Endodermal cell (in vitro differentiated cells): ENCODE measurements around the gene DLGAP1. TPM values are rescaled to one million over a fixed set of nuclear protein-coding genes. Genes with fewer than 3 reads are reported as not detected.
A peak's percentile ranks its signal among the peaks of the same experiment; 100 is the strongest.

Source experiments
- DNase-seq: peaks from one replicate; pipeline ENCODE4 v3.0.0-alpha.2; 2017
- H3K27ac ChIP-seq: 2 replicates; pipeline ENCODE4 v1.5.1; 2013; ENCODE audit warnings: mild to moderate bottlenecking, low read depth, low read length, moderate library complexity
- H3K27me3 ChIP-seq: 2 replicates; pipeline ENCODE4 v1.6.1; 2013; ENCODE audit warnings: mild to moderate bottlenecking, low read length, moderate library complexity; ENCODE audit not compliant: insufficient read depth, control insufficient read depth, poor library complexity, severe bottlenecking
- H3K36me3 ChIP-seq: 2 replicates; pipeline ENCODE4 v1.7.0; 2013; ENCODE audit warnings: mild to moderate bottlenecking, low read length, moderate library complexity; ENCODE audit not compliant: control insufficient read depth, insufficient read depth
- H3K4me1 ChIP-seq: one replicate; pipeline ENCODE4 v1.7.0; 2013; ENCODE audit warnings: low read length; ENCODE audit not compliant: control insufficient read depth, insufficient read depth
- H3K4me3 ChIP-seq: 2 replicates; pipeline ENCODE4 v1.5.1; 2013; ENCODE audit warnings: mild to moderate bottlenecking, low read length, moderate library complexity
- H3K9ac ChIP-seq: 2 replicates; pipeline ENCODE4 v1.6.1; 2013; ENCODE audit warnings: mild to moderate bottlenecking, low read length, moderate library complexity; ENCODE audit not compliant: poor library complexity, severe bottlenecking; ENCODE audit errors: extremely low read depth
- H3K9me3 ChIP-seq: 2 replicates; pipeline ENCODE4 v1.6.1; 2013; ENCODE audit warnings: mild to moderate bottlenecking, low read length, moderate library complexity; ENCODE audit not compliant: control insufficient read depth
- H3K27ac Mint-ChIP-seq: 2 replicates; pipeline ENCODE4 v1.8.0; 2020; ENCODE audit warnings: mixed read lengths
- H3K27me3 Mint-ChIP-seq: 2 replicates; pipeline ENCODE4 v1.8.0; 2021; ENCODE audit warnings: mild to moderate bottlenecking, mixed read lengths; ENCODE audit not compliant: insufficient read depth
- H3K36me3 Mint-ChIP-seq: 2 replicates; pipeline ENCODE4 v1.8.0; 2020; ENCODE audit warnings: low read depth, mixed read lengths
- H3K4me1 Mint-ChIP-seq: 2 replicates; pipeline ENCODE4 v1.8.0; 2020; ENCODE audit warnings: mixed read lengths
- H3K4me3 Mint-ChIP-seq: 2 replicates; pipeline ENCODE4 v1.8.0; 2020; ENCODE audit warnings: mild to moderate bottlenecking, moderate library complexity, mixed read lengths
- H3K9me3 Mint-ChIP-seq: 2 replicates; pipeline ENCODE4 v1.8.0; 2020; ENCODE audit warnings: mild to moderate bottlenecking, mixed read lengths
- WGBS, 2 experiments: methylation state at CpG; one replicate each; pipeline versions ENCODE4 v1.1.5 to v1.1.7; 2013; ENCODE audit warnings: missing lambda C conversion rate in 2 of 2, mixed read lengths in 1 of 2; ENCODE audit not compliant: insufficient coverage in 1 of 2, insufficient read length in 1 of 2; 5-methylcytosine and 5-hydroxymethylcytosine counted together
- total RNA-seq, 2 donors: library from RNA; stranded (reverse); fragmentation: NEBNext Ultra II Directional in 1 of 2; extraction: Animal tissue kit (Norgen Biotek cat#: 25700) in 1 of 2; gene quantifications; 2 replicates in 1 of 2; 3 replicates in 1 of 2; pipeline ENCODE4 v1.2.1, GENCODE V29; 2021
- TF ChIP-seq, protein P1 (sequence below): fragments of 200-600 bp; sonication (generic); conservative IDR thresholded peaks from 2 replicates; pipeline ENCODE4 v1.5.0; 2021; ENCODE audit warnings: antibody characterized with exemption, mild to moderate bottlenecking

DLGAP1 gene
- total RNA-seq, 2 donors from 2014 or later: 11.5 to 21.5 TPM

DNA sequence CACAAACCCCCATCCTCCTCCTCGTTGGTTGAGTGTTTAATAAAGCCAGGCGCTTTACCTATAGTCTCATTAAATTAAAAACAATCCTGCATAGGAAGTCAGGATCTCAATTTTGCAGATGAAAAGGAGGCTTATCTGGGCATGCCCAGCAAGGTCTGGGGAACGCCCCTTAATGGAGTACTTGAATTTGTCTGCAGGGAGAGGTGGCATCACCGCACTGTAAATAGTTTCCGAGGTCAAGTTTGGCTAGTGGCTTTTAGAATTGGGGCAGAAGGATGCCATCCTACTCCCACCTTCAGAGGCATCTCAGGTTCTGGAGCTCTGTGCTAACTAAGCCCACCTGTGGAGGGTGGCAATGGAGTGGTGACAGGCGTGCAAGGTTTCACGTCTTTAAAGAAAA lies 855.9 kb downstream of the DLGAP1 start:
- H3K4me1 ChIP-seq: peaks cover 9% of the 10 kb centered on the region
- H3K9me3 ChIP-seq: no peaks in the 10 kb centered on the region
- DNase-seq: peak; percentile 81
- TF ChIP-seq, protein P1, sequence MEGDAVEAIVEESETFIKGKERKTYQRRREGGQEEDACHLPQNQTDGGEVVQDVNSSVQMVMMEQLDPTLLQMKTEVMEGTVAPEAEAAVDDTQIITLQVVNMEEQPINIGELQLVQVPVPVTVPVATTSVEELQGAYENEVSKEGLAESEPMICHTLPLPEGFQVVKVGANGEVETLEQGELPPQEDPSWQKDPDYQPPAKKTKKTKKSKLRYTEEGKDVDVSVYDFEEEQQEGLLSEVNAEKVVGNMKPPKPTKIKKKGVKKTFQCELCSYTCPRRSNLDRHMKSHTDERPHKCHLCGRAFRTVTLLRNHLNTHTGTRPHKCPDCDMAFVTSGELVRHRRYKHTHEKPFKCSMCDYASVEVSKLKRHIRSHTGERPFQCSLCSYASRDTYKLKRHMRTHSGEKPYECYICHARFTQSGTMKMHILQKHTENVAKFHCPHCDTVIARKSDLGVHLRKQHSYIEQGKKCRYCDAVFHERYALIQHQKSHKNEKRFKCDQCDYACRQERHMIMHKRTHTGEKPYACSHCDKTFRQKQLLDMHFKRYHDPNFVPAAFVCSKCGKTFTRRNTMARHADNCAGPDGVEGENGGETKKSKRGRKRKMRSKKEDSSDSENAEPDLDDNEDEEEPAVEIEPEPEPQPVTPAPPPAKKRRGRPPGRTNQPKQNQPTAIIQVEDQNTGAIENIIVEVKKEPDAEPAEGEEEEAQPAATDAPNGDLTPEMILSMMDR: no peak
- Mint-ChIP-seq H3K4me1 (peaks cover 42% of the 10 kb centered on the region), H3K9me3 (no peaks in the 10 kb centered on the region), H3K4me3 (no peak overlapping the region), H3K27me3 (no peaks in the 10 kb centered on the region), H3K27ac (peak overlapping the region; percentile 48), H3K36me3 (peaks cover 37% of the 10 kb centered on the region)
- no peak overlapping the region for H3K9ac ChIP-seq
- H3K4me3 ChIP-seq: no peak overlapping the region
- H3K27ac ChIP-seq: no peak overlapping the region
- H3K36me3 ChIP-seq: peaks cover 7% of the 10 kb centered on the region
- WGBS, 2 experiments: 88 to 97% methylated on average over 4 to 7 of the region's 7 CpGs
- no peaks in the 10 kb centered on the region for H3K27me3 ChIP-seq

DNA sequence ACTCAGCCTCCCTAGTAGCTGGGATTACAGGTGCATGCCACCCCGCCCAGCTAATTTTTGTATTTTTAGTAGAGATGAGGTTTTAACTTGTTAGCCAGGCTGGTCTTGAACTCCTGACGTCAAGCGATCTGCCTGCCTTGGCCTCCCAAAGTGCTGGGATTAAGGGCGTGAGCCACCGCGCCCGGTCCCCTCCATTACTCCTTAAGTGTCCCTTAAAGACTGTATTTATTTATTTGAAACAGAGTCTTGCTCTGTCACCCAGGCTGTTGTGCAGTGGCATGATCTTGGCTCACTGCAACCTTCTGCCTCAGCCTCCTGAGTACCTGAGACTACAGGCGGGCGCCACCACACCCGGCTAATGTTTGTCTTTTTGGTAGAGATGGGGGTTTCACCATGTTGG lies 856.5 kb downstream of the DLGAP1 start:
- no peak for DNase-seq
- H3K36me3 ChIP-seq: peaks cover 7% of the 10 kb centered on the region
- Mint-ChIP-seq H3K27me3 (no peaks in the 10 kb centered on the region), H3K27ac (peak overlapping the region; percentile 55), H3K4me3 (no peak overlapping the region), H3K4me1 (peaks cover 44% of the 10 kb centered on the region), H3K36me3 (peaks cover 37% of the 10 kb centered on the region), H3K9me3 (no peaks in the 10 kb centered on the region)
- H3K27ac ChIP-seq: no peak overlapping the region
- H3K4me1 ChIP-seq: peaks cover 9% of the 10 kb centered on the region
- no peaks in the 10 kb centered on the region for H3K9me3 ChIP-seq
- no peaks in the 10 kb centered on the region for H3K27me3 ChIP-seq
- TF ChIP-seq, protein P1: no peak
- no peak overlapping the region for H3K9ac ChIP-seq
- 94% methylated on average over 7 to 10 of the region's 10 CpGs for WGBS, 2 experiments
- H3K4me3 ChIP-seq: no peak overlapping the region

DNA sequence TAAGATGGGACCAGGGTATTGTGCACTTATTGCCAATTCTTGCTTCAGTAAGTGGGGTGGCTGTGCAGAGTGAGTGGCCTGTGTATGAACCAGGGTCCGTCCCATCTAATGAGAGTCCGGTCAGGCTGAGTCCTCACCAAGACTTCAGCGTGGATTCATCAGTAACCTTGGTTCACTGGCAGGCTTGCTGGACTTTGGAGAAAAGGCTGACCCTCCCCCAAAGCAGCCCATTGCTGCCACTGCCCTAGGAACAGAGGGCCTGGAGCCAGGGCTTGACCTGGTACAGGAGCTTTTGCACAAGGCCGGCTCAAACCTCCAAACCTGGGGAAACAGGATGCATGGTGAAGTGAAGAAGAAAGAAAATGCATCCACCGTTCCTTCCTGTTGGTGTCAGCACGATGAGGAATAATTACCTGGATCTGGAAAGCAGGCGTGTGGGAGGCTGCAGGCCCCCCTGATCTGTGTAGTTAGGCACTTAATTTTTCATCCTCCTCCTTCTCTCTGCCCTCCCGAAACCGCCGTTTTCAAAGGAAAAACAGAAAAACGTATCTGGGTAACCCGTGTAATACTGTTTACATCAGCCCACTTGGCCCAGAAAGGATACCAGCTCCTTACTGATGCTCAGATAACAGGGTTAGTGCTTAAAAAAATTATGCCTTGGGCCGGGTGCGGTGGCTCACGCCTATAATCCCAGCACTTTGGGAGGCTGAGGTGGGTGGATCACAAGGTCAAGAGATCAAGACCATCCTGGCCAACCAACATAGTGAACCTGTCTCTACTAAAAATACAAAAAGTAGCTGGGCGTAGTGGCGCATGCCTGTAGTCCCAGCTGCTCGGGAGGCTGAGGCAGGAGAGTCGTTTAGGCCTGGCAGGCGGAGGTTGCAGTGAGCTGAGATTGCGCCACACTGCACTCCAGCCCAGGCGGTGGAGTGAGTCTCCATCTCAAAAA lies 857.4 kb downstream of the DLGAP1 start:
- H3K4me1 ChIP-seq: peaks cover 14% of the 10 kb centered on the region
- H3K36me3 Mint-ChIP-seq: peaks cover 37% of the 10 kb centered on the region
- H3K9me3 Mint-ChIP-seq: no peaks in the 10 kb centered on the region
- peaks cover 53% of the 10 kb centered on the region for H3K4me1 Mint-ChIP-seq
- H3K27ac ChIP-seq: peak overlapping the region; percentile 35
- H3K36me3 ChIP-seq: peaks cover 7% of the 10 kb centered on the region
- 93 to 94% methylated on average over 18 to 22 of the region's 22 CpGs for WGBS, 2 experiments
- no peak for DNase-seq
- H3K27me3 ChIP-seq: no peaks in the 10 kb centered on the region
- H3K27me3 Mint-ChIP-seq: no peaks in the 10 kb centered on the region
- H3K4me3 Mint-ChIP-seq: peak overlapping the region; percentile 86
- H3K4me3 ChIP-seq: no peak overlapping the region
- TF ChIP-seq, protein P1: no peak
- H3K27ac Mint-ChIP-seq: peak overlapping the region; percentile 93
- H3K9ac ChIP-seq: no peak overlapping the region
- H3K9me3 ChIP-seq: no peaks in the 10 kb centered on the region
